RKO (cell line): ENCODE measurements around the gene CAPN15.

Experiments
- DNase-seq: peaks from one replicate; pipeline ENCODE4 v3.0.0-alpha.2; 2016; ENCODE audit warnings: low spot score

The CAPN15 gene

GRCh38 chr16:561957-562938 lies 34.7 kb downstream of the CAPN15 start:
- no peak for DNase-seq

GRCh38 chr16:563072-563644 lies 35.6 kb downstream of the CAPN15 start:
- no peak for DNase-seq

- DNase-seq = no peak
These were observed 37.3 kb downstream of the CAPN15 start for GRCh38 chr16:564690-565418.

- no peak for DNase-seq
These were observed 38.2 kb downstream of the CAPN15 start for GRCh38 chr16:565419-566330.

- no peak for DNase-seq
These were observed 39.2 kb downstream of the CAPN15 start, which contains the start of gene NHLRC4 for GRCh38 chr16:566475-567372. NHLRC4 (plus strand) TSS chr16:567005; CDS start chr16:568048, 1,043 bp downstream.

GRCh38 chr16:567373-568256 lies 40.1 kb downstream of the CAPN15 start:
- DNase-seq = no peak

GRCh38 chr16:568401-569258 lies 41.1 kb downstream of the CAPN15 start:
- no peak for DNase-seq

GRCh38 chr16:569445-570254 lies 42.1 kb downstream of the CAPN15 start, which contains the start of gene PIGQ:
PIGQ (plus strand) TSS chr16:569968; CDS start chr16:574075, 4,107 bp downstream.
- DNase-seq = peak; percentile 61

GRCh38 chr16:572865-573650 lies 45.5 kb downstream of the CAPN15 start:
- no peak for DNase-seq

- no peak for DNase-seq
These were observed 46.7 kb downstream of the CAPN15 start for GRCh38 chr16:574021-574760.

GRCh38 chr16:575354-576196 lies 48.1 kb downstream of the CAPN15 start:
- DNase-seq = no peak

GRCh38 chr16:576197-576822 lies 48.8 kb downstream of the CAPN15 start:
- no peak for DNase-seq

- DNase-seq = no peak
These were observed 49.3 kb downstream of the CAPN15 start for GRCh38 chr16:576823-577201.

- DNase-seq = no peak
These were observed 50.3 kb downstream of the CAPN15 start for GRCh38 chr16:577796-578195.
